Hematopoietic multipotent progenitor cell treated with erythropoietin and hydrocortisone succinate and interleukin-3 and kit ligand, for 15 days (in vitro differentiated cells): ENCODE data around the gene KDM4C.

Experiments
- DNase-seq: peaks from one replicate; pipeline ENCODE4 v3.0.0-alpha.2; 2015; ENCODE audit warnings: low spot score

The KDM4C gene

GRCh38 chr9:7212101-7212500 lies 454.3 kb downstream of the KDM4C start:
- no peak for DNase-seq

- no peak for DNase-seq
Measured at GRCh38 chr9:7216004-7216841, 458.4 kb downstream of the KDM4C start.

GRCh38 chr9:7223981-7224380 lies 466.2 kb downstream of the KDM4C start:
- no peak for DNase-seq
